KBM-7 (cell line): Measurements from ENCODE around the gene STXBP6.
"Not testable (repeated sequence)": the region's sequence is repeated elsewhere in the genome, so short reads cannot be mapped to it uniquely, and the experiment has no call there.

Source experiments
- DNase-seq: peaks from one replicate; pipeline ENCODE4 v3.0.0-alpha.2; 2015
- in situ Hi-C: fragments of 300-500 bp; cut with MboI; formaldehyde crosslinking; loops from 2 replicates; pipeline ENCODE4 v1.14.3; 2020; ENCODE audit warnings: low sequenced_read_pairs, low pct_unique_long_range_greater_than_20kb, mixed read lengths

The STXBP6 gene

DNA sequence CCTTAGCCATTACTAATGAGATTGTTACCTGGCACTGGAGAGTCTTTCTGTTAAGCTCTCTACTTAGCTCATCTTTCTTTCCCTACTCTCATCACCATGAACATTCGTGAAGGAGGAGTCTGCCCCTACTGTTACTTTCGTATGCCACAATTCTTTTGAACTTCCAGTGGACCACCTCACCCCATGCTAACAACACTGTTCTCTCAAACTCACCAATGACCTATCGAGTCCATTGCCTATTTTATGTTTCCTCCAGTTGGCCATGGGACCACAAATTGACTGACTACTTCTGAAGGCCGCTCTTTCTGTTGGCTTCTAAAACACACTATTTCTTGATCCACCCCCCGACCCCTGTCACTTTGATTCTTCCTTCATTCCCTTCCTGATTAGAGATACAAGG lies 223.6 kb downstream of the STXBP6 start:
- no peak for DNase-seq

DNA sequence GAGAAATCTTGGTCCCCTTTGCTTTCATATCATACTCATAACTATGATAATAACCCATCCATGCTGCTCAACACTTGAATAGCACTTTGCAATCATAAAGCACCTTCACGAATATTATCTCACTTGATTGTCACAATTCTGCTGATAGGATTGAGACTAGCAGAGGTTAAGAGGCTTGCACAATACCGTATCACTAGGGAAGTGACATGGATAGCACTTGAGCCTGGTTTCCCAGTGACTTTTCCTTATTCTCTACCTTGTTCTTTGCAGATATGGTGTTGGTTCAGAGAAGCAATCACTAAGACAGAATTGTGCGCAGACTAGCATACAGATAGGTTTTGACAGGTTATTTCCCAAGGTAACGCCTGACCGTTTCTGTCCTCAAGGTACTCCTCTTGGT lies 229.3 kb downstream of the STXBP6 start:
- DNase-seq, result no peak
- in situ Hi-C loops, result no loop called here

More for the DNA sequence above, 223.6 kb downstream of the STXBP6 start:
- in situ Hi-C loops, result no loop called here

DNA sequence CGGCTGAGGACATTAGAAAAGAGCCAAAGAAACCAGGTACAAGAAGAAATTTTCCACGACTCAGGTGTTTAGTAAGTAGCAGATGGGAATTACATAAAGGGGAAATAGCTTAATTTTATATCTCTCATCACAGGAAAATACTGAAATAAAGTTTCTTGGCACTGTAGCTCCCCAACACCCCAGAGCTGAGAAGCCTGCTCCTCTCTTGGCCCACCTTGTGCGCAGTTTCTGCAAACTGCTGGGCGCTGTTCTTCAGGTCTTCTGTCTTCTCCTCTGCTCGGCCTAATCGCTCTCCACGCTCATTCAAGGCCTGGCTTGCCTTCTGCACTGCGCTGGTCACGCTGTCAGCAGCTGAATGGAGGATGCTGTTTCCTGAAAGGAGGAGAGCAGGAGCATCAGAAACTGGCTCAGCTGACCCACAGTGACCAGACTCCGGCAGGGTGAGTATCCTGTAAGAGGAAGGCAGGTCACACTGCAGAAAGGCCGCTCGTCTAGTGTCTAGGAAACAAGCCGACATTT lies 231.1 kb downstream of the STXBP6 start:
- no peak for DNase-seq
- in situ Hi-C loops, result no loop called here

DNA sequence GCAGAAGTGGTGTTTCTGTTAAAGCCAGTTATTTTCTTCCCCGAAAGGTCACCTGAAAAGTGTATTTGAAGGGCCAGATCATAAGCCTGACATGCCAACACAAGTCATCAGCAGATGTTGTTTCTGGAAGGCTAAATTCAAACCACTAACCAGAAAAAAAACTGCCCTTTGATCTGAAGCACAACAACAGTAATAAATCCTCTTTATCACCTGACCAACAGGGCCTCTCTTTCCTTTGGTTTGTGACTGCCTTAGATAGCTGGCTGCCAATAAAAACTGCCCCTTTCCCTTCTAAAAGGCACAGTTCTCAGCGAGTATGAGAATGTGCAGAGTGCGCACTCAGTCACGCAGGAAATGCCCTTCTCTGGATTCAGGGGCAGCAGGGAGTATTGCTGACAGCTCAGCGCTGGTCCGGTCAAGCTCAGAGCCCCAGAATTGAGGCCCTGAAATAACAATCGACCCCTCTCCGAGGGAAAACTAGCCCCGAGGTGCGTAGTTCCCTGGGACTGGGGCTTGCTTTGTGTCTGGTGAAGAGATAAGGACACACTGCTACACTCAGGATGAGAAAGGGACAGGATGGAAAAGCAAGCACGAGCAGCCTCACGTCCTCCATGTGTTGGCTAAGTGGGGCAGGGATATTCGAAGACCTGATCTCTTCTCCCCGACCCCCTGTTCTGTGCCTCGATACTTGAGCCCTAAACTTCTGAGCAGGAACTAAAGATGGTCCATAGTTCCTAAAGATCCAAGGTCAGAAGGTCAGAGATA lies 231.7 kb downstream of the STXBP6 start:
- in situ Hi-C loops, result no loop called here
- no peak for DNase-seq

DNA sequence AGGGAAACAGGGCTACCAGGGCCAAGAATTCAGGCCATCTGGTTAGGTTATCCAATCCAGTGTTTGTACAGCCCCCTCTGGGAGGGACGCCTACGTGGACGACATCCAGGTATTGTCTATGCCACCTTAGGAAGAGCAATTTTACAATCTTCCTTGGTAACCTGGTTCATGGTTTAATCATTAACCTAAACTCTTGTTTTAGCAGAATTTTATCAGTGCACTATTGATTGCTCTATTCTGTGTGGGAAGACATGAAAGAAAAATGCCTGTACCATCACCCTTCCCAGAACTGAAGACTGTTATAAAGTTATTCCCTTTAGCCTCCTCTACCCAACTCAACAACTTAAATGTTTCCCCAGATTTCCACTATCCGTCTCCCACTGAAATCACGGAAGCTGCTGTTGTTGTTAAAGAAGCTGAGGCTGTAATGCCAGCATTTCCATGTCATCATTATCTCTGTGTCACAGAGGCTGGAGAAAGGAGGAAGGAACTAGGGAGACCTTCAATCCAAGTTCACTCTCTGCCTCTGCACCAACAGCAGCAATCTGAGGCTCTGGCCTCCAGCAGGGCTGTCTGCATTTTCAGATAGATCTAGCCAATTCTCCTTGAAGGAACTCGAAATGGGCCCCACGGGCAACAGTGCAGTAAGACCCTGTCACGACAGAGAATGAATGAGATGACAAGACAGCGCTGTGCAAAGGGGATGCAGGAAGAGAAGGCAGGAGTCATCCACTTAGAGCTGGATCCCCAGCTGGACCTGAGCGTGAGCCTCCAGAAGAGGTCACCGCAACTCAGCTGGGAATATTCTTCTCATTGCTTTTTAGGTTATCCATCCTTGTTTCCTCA lies 232.5 kb downstream of the STXBP6 start:
- no peak for DNase-seq
- in situ Hi-C loops, result no loop called here

DNA sequence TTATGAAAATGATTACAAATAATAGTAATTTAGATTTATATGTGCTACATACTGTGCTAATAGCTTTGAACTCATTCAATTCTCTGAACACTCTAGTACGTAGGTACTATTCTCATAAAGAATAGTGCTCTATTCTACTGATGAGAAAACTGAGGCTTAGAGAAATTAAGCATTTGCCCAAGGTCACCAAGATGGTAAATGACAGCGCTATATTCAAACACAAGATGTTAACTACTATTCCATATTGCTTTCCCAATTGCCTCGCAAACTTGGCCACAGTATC lies 233.1 kb downstream of the STXBP6 start:
- DNase-seq, result no peak
- in situ Hi-C loops, result no loop called here

DNA sequence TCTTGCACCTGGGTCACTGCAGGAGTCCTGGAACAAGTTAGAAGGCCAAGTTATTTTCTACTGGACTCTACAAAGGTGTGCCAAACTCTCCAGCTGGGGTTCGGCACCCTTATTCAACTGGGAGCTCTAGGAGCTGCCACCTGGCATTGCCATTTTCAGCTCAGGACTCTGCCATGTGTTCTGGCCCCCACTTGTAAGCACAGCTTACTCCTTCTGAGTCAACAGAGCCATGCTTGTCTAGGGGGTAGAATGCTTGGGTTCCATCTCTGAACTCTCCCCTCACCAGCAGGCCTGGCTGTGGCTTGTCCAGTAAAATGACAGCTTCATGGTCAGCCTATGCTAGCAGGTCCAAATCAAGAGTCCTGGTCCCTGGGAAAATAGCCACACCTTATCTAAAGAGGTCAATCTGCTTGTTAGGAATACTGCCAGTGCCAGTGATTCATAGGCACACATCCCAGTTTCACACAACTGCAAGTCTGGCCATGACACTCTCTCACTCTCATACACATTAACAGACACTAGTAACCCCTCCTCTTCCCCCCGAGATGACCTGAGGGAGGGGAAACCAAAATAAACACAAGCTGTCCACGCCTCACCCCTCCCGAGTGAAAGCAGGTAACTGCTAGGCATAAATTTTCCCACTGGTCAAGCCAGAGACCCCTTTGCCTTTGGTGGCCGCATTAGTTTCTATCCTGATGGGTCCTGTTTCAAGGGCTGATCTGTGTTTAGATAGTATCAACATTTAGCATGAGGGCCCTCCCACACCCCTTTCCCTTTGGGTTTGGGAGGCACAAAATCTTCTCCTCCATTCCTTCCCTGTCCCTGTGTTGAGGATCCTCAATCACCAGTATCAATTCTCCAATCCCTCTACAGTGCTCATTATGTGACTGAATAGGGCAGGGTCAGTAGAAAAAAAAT lies 233.7 kb downstream of the STXBP6 start:
- in situ Hi-C loops, result no loop called here
- no peak for DNase-seq

DNA sequence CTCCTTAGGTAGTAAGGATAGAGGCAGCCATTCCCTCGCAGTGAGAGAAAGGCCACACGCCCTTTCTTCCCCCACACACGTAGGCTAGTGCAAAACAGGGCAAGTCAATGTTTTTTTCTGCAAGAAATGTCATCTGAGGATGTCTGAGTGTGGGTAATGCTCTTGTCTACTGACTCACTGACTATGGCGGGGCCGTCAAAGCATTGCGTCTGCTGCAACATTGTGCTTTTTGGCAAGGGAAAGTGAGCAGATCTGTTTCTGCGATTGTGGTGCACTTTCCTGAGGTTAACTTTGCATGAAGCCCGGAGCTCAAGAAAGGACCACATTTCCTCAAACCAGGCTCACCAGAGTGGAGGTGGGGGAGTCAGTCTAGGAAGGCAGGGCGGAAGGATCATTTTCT lies 234.4 kb downstream of the STXBP6 start:
- in situ Hi-C loops, result no loop called here
- DNase-seq, result no peak

DNA sequence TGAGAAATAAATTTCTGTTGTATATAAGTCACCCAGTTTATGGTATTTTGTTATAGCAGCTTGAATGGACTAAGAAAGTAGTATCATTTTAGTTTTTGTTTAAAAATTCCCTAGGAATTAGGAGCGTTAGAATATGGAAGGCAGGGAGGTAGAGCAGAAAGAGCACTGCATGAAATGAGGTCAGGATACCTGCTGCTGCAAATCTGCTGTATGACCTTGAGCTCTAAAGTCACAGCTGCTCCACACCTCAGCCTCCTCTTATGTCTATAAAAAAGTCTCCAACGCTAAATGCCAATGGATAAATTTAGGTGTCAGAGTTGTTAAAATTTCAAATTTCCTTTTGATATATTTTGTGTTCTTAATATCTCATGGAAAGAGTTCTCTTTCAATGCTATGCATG lies 235.0 kb downstream of the STXBP6 start:
- in situ Hi-C loops, result no loop called here
- no peak for DNase-seq

DNA sequence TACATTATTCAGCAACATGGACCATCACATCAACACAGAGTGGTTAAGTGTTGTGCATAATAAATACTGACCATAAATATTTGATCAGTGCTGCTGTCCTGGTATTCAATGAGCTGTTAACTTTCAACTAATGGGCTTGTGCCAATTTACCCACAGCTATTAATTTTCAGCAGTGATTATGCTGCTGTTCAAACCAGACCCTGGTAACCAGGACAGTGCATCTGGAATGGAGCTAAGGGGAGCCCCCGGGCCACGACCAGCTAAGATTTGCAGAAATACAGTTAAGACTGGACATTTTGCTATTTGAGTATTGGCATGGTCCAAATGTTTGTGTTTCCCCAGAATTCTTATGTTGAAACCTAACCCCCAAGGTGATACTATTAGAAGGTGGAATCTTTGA lies 235.6 kb downstream of the STXBP6 start:
- in situ Hi-C loops, result no loop called here
- no peak for DNase-seq

DNA sequence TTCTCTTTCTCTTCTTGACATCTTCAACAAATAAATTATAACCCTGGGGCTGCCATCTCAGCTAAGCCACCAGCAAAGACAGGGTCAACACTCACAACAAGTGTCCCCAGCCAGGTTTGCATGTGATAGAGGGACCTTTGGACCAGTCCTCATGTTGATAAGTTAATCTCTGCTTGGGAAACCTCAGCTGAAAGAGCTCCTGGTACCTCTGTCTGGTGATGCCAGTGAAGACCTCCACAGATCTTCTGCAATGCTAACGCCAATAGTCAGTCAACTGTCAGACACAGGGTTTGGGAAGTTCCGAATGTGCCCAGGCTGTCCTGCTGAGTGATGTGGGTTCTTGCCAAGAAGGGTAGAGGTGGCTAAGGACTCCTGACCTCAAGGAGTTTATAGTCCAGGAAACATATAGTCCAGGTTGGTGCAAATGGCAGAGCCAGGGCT lies 236.1 kb downstream of the STXBP6 start:
- in situ Hi-C loops, result no loop called here
- no peak for DNase-seq

DNA sequence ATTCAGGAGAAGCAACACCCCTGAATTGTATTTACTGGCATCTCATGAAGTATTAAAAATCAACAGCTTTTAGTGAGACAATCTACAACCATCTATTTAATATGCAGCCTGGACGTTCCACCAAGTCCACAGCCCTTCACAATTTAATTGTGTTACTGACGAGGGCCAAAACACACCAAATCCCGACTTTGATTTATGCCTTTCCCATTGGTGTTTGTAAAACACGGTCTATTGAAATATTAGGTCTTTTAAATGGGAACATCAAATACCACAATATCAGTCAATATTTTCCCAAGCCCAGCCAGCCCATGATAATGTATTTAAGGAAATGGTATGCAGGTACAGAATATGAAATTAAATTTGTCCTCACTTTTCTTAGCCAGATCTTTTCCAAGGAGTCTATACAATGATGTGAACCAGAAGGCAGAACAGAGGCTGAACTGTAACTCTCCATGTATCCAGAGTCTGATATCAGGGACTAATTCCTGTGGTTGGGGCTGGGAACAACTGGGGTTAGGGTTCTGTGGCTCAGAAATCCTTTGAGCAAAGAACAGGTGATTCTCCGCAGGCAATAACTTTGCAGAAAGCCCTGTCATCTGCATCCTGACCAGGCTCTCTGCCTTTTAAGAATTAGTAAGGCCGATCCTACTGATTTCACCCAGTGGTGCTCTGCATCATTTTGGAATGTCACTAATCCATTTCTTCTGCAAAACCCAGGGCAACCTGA lies 236.7 kb downstream of the STXBP6 start:
- no peak for DNase-seq
- in situ Hi-C loops, result no loop called here

DNA sequence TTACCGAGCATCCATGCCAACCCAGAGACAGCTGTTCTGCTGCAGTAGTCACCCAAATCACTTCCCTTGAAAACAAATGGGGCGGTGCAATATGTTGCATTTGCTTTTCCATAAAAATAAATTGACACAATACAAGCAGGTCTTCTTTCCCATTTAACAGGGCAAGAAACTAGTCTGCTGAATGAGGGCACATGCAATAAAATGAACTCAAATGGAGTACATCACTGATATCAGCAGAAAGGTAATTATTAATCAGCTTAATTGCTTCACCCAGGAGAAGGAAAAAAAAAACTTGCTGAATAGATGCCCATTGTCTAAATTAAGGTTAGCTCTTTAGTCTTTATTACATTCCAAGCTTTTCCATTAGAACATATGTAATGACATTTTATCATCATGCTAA lies 240.8 kb downstream of the STXBP6 start:
- no peak for DNase-seq
- in situ Hi-C loops, result no loop called here

DNA sequence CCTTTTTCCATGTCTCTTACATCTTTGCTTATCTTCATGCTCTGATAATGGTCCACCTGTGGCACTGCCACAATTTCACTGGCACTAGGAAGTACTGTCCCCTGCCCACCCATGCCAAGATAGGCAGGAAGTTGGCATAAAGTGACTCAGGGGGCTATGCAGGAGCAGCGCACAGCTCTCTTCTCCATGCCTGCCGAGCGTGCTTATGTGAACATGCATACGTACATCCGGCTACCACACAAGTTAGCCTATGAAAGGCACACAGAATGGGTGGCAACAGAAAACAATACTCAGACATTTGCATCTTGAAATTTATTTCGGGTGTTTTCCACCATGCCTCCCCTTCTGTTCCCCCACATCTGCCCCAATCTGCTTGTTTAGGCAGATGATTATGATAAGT lies 241.5 kb downstream of the STXBP6 start:
- no peak for DNase-seq
- in situ Hi-C loops, result no loop called here

DNA sequence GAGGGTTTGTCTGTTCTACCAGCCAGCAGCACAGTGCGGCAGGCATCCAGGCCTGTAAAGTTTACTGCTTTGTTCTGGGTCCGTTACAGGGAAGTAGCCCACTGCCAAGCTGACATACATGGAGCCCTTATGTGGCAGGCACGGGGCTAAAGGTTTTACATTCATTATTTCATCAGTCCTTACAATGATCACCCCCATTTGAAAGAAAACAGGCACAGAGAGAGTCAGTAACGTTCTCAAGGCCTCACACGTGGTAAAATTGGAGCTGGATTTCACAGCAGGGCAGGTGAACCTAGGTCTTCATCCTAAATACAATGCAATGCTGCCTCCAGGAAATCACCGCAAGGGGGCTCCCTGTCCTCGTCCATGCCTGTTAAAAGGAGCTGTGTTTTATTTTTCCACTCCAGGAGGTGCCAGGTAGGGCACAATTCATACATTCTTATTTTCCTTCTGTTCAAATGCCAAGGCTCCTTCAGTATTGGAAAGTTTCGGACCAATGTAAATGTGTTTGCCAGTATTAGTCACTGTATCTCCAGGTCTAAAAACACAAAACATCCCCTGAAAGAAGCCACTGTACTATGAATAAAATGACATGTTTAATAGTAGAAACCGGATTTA lies 243.8 kb downstream of the STXBP6 start:
- in situ Hi-C loops, result no loop called here
- DNase-seq, result peak; percentile 53

DNA sequence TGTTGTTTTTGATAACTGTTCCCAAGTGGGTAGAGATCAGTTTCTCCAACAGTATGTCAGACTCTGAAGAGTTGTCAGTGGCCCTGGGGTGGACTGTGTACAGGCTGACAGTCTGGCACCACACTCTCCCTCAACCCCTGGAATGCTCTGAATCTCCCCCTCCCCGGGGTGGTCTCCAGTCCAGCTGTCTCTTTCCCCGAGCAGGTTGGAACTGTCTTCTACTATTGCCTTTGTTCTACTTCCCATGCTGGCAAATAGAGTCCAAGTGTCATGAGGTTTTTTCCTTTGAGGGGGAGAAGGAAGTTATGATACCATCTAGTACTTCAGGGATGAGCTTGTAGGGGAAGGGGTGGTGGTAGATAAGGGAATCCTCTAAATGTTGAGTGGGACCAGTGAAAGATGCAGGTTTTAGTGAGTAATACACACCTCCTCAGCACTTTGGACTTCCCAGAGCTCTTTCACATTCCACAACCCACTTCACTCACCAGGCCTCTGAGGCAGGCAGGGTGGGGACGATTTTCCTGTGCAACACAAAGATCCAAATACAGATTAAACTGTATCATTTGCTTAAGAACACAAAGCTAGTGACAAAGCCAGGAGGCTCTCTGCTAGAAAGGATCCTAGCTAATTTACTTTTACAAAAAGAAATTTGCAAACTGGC lies 245.3 kb downstream of the STXBP6 start:
- no peak for DNase-seq
- in situ Hi-C loops, result no loop called here

DNA sequence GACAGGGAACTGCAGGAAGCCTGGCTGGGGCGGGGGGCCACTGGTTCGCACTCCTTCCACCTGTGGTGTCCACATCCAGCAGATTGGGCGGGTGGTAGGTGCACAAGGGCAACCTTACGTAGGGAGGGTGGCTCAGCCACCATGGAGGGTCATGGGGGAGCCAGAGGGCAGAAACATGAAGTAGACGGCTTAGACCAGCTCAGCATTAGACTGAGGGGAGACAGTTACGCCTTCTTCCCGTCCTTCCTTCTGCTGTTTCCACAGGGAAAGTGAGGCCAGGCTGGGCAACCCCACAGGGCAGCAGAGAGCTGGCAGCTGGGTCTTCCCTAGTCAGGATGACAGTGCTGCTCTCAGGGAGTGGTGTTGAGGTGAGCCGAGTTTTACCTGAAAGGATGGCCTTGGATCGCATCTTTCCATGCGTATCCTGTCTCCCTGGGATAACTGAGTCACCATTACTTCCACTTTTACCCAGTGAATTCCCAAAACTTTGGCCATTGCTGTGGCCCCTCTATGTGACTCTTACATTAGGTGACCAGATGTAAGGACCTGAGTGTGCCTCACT lies 245.9 kb downstream of the STXBP6 start:
- DNase-seq, result no peak
- in situ Hi-C loops, result no loop called here

DNA sequence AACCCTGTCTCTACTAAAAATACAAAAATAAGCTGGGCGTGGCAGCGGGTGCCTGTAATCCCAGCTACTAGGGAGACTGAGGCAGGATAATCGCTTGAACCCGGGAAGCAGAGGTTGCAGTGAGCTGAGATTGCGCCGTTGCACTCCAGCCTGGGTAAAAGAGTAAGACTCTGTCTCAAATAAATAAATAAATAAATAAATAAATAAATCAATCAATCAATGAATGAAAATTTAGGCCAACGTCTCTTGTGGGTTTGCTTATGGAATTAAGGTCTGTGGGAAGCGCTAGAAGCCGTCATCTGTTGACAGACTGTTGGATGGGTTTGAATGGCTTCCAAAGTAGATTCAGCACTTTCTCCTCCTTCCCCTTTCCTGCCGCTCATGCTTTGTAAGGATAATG lies 246.5 kb downstream of the STXBP6 start:
- DNase-seq, in situ Hi-C loops: not testable (repeated sequence)
